HUES64 (cell line): Measurements from ENCODE around the gene TAC4.

Experiments
- H3K27ac ChIP-seq: 2 replicates; pipeline ENCODE4 v1.7.0; 2013; ENCODE audit warnings: low read depth, low read length, inconsistent platforms
- H3K27me3 ChIP-seq: 2 replicates; pipeline ENCODE4 v1.6.1; 2013; ENCODE audit warnings: mild to moderate bottlenecking, low read length; ENCODE audit not compliant: insufficient read depth
- H3K36me3 ChIP-seq: 2 replicates; pipeline ENCODE4 v1.6.1; 2013; ENCODE audit warnings: mild to moderate bottlenecking, low read length; ENCODE audit not compliant: insufficient read depth
- H3K4me1 ChIP-seq: 2 replicates; pipeline ENCODE4 v1.6.1; 2013; ENCODE audit warnings: mild to moderate bottlenecking, low read length, moderate library complexity; ENCODE audit not compliant: insufficient read depth
- H3K4me3 ChIP-seq: 2 replicates; pipeline ENCODE4 v1.5.1; 2013; ENCODE audit warnings: mild to moderate bottlenecking, low read length, moderate library complexity
- H3K9ac ChIP-seq: 2 replicates; pipeline ENCODE4 v1.6.1; 2013; ENCODE audit warnings: mild to moderate bottlenecking, low read depth, low read length
- H3K9me3 ChIP-seq: 2 replicates; pipeline ENCODE4 v1.6.1; 2013; ENCODE audit warnings: low read depth, low read length; ENCODE audit not compliant: insufficient read depth
- WGBS: fragments of 150-250, 120-280 bp; methylation state at CpG from one replicate; pipeline ENCODE4 v1.1.7; 2013; ENCODE audit warnings: missing lambda C conversion rate; 5-methylcytosine and 5-hydroxymethylcytosine counted together

Gene TAC4

DNA sequence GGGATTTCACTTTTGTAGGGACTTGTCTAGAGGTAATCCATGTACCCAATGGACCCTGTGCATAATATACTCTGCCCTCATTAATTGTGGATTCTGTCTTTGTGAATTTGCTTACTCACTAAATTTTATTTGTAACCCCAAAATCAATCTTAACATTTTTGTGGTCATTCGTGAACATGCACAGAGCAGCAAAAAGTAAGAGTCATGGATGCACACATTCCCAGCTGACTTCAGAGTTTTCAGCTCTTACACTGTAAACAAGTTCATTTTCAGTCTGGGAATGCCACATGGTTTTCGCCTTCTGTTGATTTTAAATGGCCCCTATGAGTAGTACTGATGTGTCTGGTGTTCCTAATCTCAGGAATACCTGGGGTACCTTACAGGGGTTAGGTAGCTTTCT lies 24.3 kb downstream of the TAC4 start:
- Histone ChIP-seq H3K9me3 (no peaks in the 10 kb centered on the region), H3K36me3 (peaks cover 97% of the 10 kb centered on the region), H3K27ac (no peak overlapping the region), H3K4me1 (peaks cover 17% of the 10 kb centered on the region), H3K27me3 (no peaks in the 10 kb centered on the region), H3K9ac (no peak overlapping the region), H3K4me3 (no peak overlapping the region)
- WGBS: 96% methylated on average over 2 of the region's 2 CpGs

DNA sequence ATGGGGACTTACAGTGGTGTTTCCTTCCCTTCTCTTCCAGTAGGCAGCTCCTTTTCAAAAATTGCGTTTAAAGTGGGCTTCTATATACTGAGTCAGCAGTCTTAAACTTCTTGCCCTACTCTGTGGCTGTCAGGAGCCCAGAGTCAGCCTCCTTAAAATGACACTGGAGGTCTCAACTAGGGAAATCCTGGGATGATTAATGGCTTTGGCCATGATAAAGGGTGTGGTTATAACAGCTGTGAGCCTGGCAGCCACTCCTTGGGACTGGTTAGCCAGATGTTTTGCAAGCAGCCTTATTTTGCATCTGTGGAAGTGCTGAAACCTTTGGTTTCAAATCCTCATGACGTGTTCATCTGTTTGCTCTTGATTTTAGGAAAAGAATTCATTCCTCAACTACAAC lies 25.0 kb downstream of the TAC4 start:
- WGBS: 95% methylated on average over 2 of the region's 2 CpGs

DNA sequence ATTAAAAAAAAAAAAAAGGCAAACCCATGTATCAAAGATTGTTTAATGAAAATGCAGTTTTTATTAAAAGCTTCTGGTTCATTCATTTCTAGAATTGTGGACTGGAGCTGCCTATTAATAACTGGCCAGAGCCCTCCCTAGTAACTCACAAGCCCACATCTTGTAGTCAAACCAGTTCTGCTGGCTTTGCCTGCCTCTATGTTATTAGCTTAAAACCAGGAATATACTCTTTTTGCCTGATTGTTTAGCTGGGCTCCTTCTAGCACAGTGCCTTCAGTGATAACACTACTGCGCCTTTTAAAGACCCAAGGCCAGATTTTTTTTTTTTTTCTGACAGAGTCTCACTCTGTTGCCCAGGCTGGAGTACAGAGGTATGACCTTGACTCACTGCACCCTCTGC lies 26.0 kb downstream of the TAC4 start:
- Histone ChIP-seq H3K9me3 (no peaks in the 10 kb centered on the region), H3K36me3 (peaks cover 97% of the 10 kb centered on the region), H3K27me3 (no peaks in the 10 kb centered on the region), H3K4me3 (no peak overlapping the region), H3K4me1 (peaks cover 28% of the 10 kb centered on the region), H3K9ac (no peak overlapping the region), H3K27ac (no peak overlapping the region)
- WGBS: 93% methylated on average over 1 of the region's 1 CpG

More for the DNA sequence above, 25.0 kb downstream of the TAC4 start:
- Histone ChIP-seq H3K4me3 (no peak overlapping the region), H3K4me1 (peaks cover 20% of the 10 kb centered on the region), H3K9me3 (no peaks in the 10 kb centered on the region), H3K27ac (no peak overlapping the region), H3K9ac (no peak overlapping the region), H3K36me3 (peaks cover 97% of the 10 kb centered on the region), H3K27me3 (no peaks in the 10 kb centered on the region)

DNA sequence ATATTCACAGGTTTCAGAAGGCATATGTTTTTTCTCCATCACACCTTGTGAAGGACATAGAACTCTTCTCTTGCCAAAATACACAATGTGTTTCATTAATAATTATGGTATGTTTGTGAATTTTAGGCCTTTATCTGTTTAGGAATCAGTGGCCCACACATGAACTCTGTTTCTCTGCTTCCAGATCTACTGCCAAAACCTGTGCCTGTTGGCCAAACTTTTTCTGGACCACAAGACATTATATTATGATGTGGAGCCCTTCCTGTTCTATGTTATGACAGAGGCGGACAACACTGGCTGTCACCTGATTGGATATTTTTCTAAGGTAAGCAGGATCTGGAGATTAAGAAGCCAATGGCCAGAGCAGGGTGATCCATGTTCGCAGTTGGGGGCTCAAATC lies 26.4 kb downstream of the TAC4 start:
- Histone ChIP-seq H3K9me3 (no peaks in the 10 kb centered on the region), H3K27ac (no peak overlapping the region), H3K36me3 (peaks cover 96% of the 10 kb centered on the region), H3K4me3 (no peak overlapping the region), H3K27me3 (no peaks in the 10 kb centered on the region), H3K9ac (no peak overlapping the region), H3K4me1 (peaks cover 33% of the 10 kb centered on the region)
- 98% methylated on average over 2 of the region's 2 CpGs for WGBS

DNA sequence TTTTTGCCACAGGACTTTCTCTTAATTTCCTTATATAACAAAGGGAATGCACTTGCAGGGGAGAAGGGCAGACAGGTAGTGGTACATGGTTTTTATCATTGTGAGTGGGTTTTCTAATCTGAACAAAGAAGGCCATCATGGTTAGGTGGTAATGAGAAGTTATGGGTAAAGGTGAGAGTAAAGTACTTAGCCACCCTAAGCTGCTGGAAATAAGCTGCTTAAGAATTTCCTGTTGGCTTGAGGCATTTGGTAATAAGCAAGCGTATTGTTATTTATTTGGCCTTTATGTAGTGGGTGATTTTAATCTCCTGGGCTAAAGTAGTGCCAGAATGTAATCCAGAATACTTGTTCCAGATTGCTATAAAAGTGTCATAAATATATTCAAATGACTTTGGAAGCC lies 27.1 kb downstream of the TAC4 start:
- no peak overlapping the region for H3K27ac ChIP-seq
- no peak overlapping the region for H3K9ac ChIP-seq
- peaks cover 89% of the 10 kb centered on the region for H3K36me3 ChIP-seq
- H3K9me3 ChIP-seq: no peaks in the 10 kb centered on the region
- peaks cover 38% of the 10 kb centered on the region for H3K4me1 ChIP-seq
- no peak overlapping the region for H3K4me3 ChIP-seq
- H3K27me3 ChIP-seq: no peaks in the 10 kb centered on the region
- WGBS: 94% methylated on average over 1 of the region's 1 CpG

DNA sequence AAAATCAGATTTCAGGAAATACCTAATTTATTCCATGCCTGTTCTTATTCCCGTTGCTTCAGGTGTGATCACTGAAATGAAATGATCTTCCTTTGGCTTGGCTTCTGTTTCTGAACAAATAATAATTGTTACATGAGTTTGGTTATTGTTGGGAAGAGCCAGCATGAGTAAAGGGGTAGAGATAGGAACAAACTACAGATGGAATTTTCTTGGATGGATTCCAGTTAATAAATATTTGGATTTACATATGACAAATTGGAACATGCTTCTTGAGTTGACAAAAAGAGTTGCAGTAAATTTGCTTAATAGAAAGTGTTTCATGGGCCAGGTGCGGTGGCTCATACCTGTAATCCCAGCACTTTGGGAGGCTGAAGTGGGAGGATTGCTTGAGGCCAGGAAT lies 28.2 kb downstream of the TAC4 start:
- Histone ChIP-seq H3K9me3 (no peaks in the 10 kb centered on the region), H3K4me1 (peaks cover 45% of the 10 kb centered on the region), H3K36me3 (peaks cover 78% of the 10 kb centered on the region), H3K9ac (no peak overlapping the region), H3K27ac (no peak overlapping the region), H3K27me3 (no peaks in the 10 kb centered on the region), H3K4me3 (no peak overlapping the region)
- WGBS: 96% methylated on average over 2 of the region's 2 CpGs

DNA sequence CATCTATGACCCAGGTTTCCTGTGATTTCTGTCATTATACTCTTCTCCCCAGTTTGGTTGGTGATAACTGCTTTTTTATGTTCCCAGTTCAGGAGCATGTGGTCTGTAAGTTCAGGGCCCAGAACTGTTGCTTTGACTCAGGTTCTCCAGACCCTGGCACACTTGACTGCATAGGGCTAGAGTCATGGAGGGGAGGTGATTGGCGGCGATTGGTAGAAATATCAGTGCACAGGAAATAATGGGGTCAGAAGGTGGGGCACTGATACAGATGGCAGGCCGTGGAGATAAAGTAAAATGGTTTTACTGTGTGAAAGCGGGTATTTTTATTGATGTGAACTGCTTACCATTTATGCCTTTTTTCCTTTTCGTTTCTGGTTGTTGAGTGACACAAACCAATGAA lies 28.7 kb downstream of the TAC4 start:
- H3K36me3 ChIP-seq: peaks cover 73% of the 10 kb centered on the region
- H3K27ac ChIP-seq: no peak overlapping the region
- H3K27me3 ChIP-seq: no peaks in the 10 kb centered on the region
- H3K4me1 ChIP-seq: peaks cover 50% of the 10 kb centered on the region
- H3K9ac ChIP-seq: no peak overlapping the region
- 94% methylated on average over 5 of the region's 5 CpGs for WGBS
- no peaks in the 10 kb centered on the region for H3K9me3 ChIP-seq
- no peak overlapping the region for H3K4me3 ChIP-seq

DNA sequence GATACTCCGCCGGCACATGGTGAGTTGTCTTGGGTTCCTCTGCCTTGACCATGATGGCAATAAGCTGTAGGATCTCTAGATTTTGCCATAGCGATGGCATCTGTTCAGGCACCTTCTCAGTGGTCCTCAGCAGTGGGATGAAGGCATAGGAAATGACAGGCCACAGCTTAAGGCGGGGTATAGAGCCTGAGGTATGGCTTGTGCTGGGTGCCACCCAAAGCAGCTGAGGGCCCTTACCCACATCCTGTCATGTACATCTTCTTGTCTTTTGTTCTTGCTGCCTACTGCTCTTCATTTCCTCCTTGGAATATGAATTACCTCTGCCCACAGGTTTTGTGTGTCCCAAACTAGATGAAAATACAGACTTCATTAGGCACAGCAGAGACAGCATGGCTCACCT lies 29.9 kb downstream of the TAC4 start:
- 96% methylated on average over 4 of the region's 4 CpGs for WGBS
- Histone ChIP-seq H3K9ac (no peak overlapping the region), H3K4me3 (no peak overlapping the region), H3K27ac (0 out of 2 replicates have a peak overlapping the region, but pooled peaks have one; percentile 8), H3K36me3 (peaks cover 68% of the 10 kb centered on the region), H3K27me3 (no peaks in the 10 kb centered on the region), H3K9me3 (no peaks in the 10 kb centered on the region), H3K4me1 (peaks cover 59% of the 10 kb centered on the region)

DNA sequence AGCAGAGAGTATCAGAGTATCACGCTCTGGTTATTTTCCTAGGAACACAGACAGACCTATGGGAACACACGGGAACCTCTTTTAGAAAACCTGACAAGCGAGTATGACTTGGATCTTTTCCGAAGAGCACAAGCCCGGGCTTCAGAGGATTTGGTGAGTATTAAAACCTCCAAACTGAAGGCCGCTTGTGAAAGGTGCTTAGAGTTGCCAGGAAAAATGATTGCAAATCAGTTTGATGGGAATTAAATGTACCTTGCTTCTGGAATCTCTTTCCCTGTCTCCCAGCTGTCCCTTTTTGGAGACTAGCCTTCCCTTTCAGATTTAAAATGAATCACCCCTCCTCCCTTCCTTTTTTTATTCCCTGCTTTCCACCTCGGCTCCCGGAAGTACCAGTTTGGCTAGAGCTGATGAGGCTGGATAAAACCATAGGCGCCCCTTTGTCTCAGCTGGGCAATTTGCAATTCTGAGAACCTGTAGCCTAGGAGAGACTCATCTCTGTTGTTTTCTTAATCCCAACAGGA lies 32.0 kb downstream of the TAC4 start:
- no peaks in the 10 kb centered on the region for H3K9me3 ChIP-seq
- H3K27ac ChIP-seq: peak overlapping the region; percentile 95
- peaks cover 59% of the 10 kb centered on the region for H3K4me1 ChIP-seq
- peak overlapping the region; percentile 50 for H3K4me3 ChIP-seq
- H3K9ac ChIP-seq: peak overlapping the region; percentile 76
- H3K36me3 ChIP-seq: peaks cover 59% of the 10 kb centered on the region
- WGBS: 7% methylated on average over 9 of the region's 9 CpGs
- no peaks in the 10 kb centered on the region for H3K27me3 ChIP-seq

DNA sequence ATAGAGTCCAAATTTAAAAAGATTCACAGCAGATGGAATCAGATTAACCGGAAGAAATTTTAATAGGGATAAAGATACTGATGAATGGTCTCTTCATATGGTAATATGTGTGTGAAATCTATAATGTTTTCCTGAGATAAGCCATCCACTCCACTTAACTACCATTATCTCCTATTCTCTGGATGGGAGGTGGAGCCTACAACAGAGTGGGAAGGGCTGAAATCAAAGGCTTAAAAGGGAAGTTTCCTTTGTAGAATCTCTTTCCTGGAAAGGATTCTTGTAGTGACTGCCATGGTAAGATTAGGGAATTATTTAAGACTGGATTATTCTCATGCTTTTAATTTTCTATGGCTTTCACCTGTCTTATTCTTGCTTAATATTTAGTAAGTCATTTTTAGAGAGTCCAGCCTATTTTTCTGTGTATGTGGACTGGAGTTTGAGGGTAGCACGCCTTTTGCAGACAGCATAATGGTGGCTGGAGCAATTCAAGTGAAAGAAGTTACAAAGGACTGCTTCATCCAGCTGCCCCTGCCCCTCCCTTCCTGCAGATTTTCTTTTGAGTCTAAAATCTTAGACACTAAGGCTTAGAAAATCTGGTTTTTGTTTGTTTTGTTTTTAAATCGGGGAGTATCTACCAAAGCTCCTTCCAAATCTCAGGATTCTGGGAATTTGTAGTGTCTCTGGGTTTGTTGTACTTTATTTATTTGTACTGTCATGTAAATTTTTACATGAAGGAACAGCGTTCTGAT lies 32.9 kb downstream of the TAC4 start:
- Histone ChIP-seq H3K4me1 (peaks cover 55% of the 10 kb centered on the region), H3K9me3 (no peaks in the 10 kb centered on the region), H3K4me3 (peak overlapping the region; percentile 50), H3K9ac (peak overlapping the region; percentile 76), H3K27ac (peak overlapping the region; percentile 95), H3K27me3 (no peaks in the 10 kb centered on the region), H3K36me3 (peaks cover 58% of the 10 kb centered on the region)
- WGBS: 43% methylated on average over 4 of the region's 4 CpGs

DNA sequence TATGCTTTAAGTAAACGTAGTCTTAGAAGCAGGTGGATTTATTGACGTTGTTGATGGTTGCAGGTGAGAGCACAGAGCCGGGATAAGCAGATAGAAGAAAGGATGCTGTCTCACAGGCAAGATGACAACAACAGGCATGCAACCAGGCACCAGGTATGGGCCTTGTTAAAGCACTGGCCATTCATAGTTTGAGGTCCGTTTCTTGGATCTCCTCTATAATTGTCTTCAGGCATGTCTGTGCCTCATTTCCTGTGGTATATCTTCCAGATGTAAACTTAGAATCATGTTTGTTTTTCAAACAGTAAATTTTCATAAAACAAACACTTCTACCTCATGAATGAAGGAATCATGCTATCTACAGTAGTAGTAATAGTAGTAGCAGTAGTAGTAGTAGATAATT lies 38.8 kb downstream of the TAC4 start:
- H3K27ac ChIP-seq: no peak overlapping the region
- no peaks in the 10 kb centered on the region for H3K27me3 ChIP-seq
- WGBS: 88% methylated on average over 4 of the region's 4 CpGs
- no peak overlapping the region for H3K4me3 ChIP-seq
- H3K36me3 ChIP-seq: peaks cover 71% of the 10 kb centered on the region
- no peak overlapping the region for H3K9ac ChIP-seq
- no peaks in the 10 kb centered on the region for H3K9me3 ChIP-seq
- peaks cover 21% of the 10 kb centered on the region for H3K4me1 ChIP-seq
